ENCODE data around the gene PCID2.
"Not testable (repeated sequence)": the region's sequence is repeated elsewhere in the genome, so short reads cannot be mapped to it uniquely, and the experiment has no call there.

PCID2 gene

GRCh38 chr13:113208421-113209335 lies at the start of gene PCID2:
Gene PCID2, minus strand, starts transcription at chr13:113208669. Its CDS starts 35 bp downstream, at chr13:113208634.
- peak within 1 kb of the TSS; percentile 95 for H3K4me3 ChIP-seq (ENCODE audit: low read depth, low read length)
- TF ChIP-seq, protein P1, sequence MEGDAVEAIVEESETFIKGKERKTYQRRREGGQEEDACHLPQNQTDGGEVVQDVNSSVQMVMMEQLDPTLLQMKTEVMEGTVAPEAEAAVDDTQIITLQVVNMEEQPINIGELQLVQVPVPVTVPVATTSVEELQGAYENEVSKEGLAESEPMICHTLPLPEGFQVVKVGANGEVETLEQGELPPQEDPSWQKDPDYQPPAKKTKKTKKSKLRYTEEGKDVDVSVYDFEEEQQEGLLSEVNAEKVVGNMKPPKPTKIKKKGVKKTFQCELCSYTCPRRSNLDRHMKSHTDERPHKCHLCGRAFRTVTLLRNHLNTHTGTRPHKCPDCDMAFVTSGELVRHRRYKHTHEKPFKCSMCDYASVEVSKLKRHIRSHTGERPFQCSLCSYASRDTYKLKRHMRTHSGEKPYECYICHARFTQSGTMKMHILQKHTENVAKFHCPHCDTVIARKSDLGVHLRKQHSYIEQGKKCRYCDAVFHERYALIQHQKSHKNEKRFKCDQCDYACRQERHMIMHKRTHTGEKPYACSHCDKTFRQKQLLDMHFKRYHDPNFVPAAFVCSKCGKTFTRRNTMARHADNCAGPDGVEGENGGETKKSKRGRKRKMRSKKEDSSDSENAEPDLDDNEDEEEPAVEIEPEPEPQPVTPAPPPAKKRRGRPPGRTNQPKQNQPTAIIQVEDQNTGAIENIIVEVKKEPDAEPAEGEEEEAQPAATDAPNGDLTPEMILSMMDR (IDR thresholded peaks at IDR 0.05; ENCODE audit: borderline replicate concordance, insufficient read depth, low read depth, low read length), result no peak

- not testable (repeated sequence) for H3K4me3 ChIP-seq (ENCODE audit: low read depth, low read length)
Measured at GRCh38 chr13:113257908-113258307, 49.4 kb upstream of the PCID2 start.

- no peak overlapping the region for H3K4me3 ChIP-seq (ENCODE audit: low read depth, low read length)
- TF ChIP-seq, protein P1 (IDR thresholded peaks at IDR 0.05; ENCODE audit: borderline replicate concordance, insufficient read depth, low read depth, low read length), result no peak
Measured at GRCh38 chr13:113252516-113253095, 44.1 kb upstream of the PCID2 start.

GRCh38 chr13:113245849-113246796 lies 37.7 kb upstream of the PCID2 start:
- H3K4me3 ChIP-seq (ENCODE audit: low read depth, low read length), result no peak overlapping the region
- TF ChIP-seq, protein P1 (IDR thresholded peaks at IDR 0.05; ENCODE audit: borderline replicate concordance, insufficient read depth, low read depth, low read length), result no peak

DNA sequence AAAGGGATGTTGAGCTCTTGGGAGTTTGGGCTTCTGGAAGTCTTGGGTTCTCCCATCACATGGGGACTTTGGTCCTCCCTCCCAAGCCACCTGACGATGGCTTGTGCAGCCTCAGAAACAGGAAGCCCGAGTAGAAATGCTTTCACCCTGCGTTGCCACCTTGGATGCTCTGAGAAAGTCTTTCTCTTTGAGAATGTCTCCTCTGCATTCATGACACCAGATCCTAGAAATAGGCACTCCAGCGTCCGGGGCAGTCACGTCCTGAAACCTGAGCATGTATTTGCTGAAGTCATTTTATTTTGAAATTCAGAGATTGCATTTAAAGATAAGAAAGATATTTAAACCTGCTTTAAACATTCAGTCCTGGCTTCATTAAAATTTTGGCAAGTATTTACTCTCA lies 35.4 kb upstream of the PCID2 start:
- TF ChIP-seq, protein P1 (IDR thresholded peaks at IDR 0.05; ENCODE audit: borderline replicate concordance, insufficient read depth, low read depth, low read length), result no peak
- no peak overlapping the region for H3K4me3 ChIP-seq (ENCODE audit: low read depth, low read length)

- H3K4me3 ChIP-seq (ENCODE audit: low read depth, low read length), result not testable (repeated sequence)
Measured at GRCh38 chr13:113241623-113242022, 33.2 kb upstream of the PCID2 start.

DNA sequence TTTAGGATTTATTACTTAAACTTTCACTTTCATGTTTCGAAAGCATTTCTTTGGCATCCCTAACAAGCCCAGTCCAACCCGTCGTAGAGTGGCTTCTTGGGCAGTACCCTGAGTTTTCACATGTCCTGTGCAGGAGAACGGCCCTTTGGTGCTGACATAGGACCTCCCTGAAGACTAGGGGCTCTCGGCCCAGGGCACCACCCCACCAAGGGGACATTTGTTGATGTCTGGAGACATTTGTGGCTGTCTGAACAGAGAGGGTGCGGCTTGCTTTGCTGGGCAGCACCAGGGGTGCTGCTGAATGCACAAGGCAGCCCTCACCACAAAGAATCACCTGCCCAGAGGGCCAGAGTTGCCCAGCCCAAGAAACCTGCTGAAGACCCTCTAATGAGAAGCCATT lies 31.5 kb upstream of the PCID2 start:
- TF ChIP-seq, protein P1 (IDR thresholded peaks at IDR 0.05; ENCODE audit: borderline replicate concordance, insufficient read depth, low read depth, low read length), result no peak
- H3K4me3 ChIP-seq (ENCODE audit: low read depth, low read length), result no peak overlapping the region

All from GM12875 (cell line).